GM23248 (cell line): Measurements from ENCODE around the gene TP53. TPM values are rescaled to one million over a fixed set of nuclear protein-coding genes. Genes with fewer than 3 reads are reported as not detected.

Source experiments
- DNase-seq: peaks from one replicate; pipeline ENCODE4 v3.0.0-alpha.2; 2015
- H2AFZ ChIP-seq: fragments of 200-600 bp; sonication (generic); 2 replicates; pipeline ENCODE4 v1.6.1; 2016; ENCODE audit warnings: antibody characterized with exemption
- H3F3A ChIP-seq: fragments of 200-600 bp; sonication (generic); 2 replicates; pipeline ENCODE4 v1.6.1; 2016; ENCODE audit warnings: mild to moderate bottlenecking, antibody characterized with exemption, mixed run types; ENCODE audit not compliant: insufficient read depth
- H3K27ac ChIP-seq: fragments of 200-600 bp; sonication (generic); 2 replicates; pipeline ENCODE4 v1.5.1; 2016; ENCODE audit warnings: mild to moderate bottlenecking
- H3K27me3 ChIP-seq: fragments of 200-600 bp; sonication (generic); replicated peaks from 2 replicates; pipeline ENCODE4 v1.6.1; 2016; ENCODE audit warnings: mild to moderate bottlenecking; ENCODE audit not compliant: insufficient read depth
- H3K36me3 ChIP-seq: fragments of 200-600 bp; sonication (generic); 2 replicates; pipeline ENCODE4 v1.6.1; 2016; ENCODE audit warnings: low read depth, mild to moderate bottlenecking
- H3K4me1 ChIP-seq: fragments of 200-600 bp; sonication (generic); 2 replicates; pipeline ENCODE4 v1.6.1; 2016; ENCODE audit warnings: mild to moderate bottlenecking; ENCODE audit not compliant: insufficient read depth
- H3K4me2 ChIP-seq: fragments of 200-600 bp; sonication (generic); one replicate; pipeline ENCODE4 v1.6.1; 2016; ENCODE audit warnings: mild to moderate bottlenecking; ENCODE audit not compliant: unreplicated experiment
- H3K4me3 ChIP-seq: fragments of 200-600 bp; sonication (generic); 2 replicates; pipeline ENCODE4 v1.5.1; 2016; ENCODE audit warnings: mild to moderate bottlenecking
- H3K79me2 ChIP-seq: fragments of 200-600 bp; sonication (generic); 2 replicates; pipeline ENCODE4 v1.6.1; 2016; ENCODE audit warnings: mild to moderate bottlenecking; ENCODE audit not compliant: insufficient read depth
- H3K9ac ChIP-seq: fragments of 200-600 bp; sonication (generic); 2 replicates; pipeline ENCODE4 v1.6.1; 2016; ENCODE audit warnings: mild to moderate bottlenecking
- H3K9me2 ChIP-seq: fragments of 200-600 bp; sonication (generic); 2 replicates; pipeline ENCODE4 v1.6.1; 2016; ENCODE audit warnings: mixed run types, mild to moderate bottlenecking, moderate library complexity; ENCODE audit not compliant: insufficient read depth
- H3K9me3 ChIP-seq: fragments of 200-600 bp; sonication (generic); one replicate; pipeline ENCODE4 v1.6.1; 2017; ENCODE audit warnings: low read depth
- H4K20me1 ChIP-seq: fragments of 200-600 bp; sonication (generic); 2 replicates; pipeline ENCODE4 v1.6.0; 2016; ENCODE audit not compliant: insufficient read depth
- EZH2 ChIP-seq: fragments of 200-600 bp; sonication (generic); IDR thresholded peaks from 2 replicates; pipeline ENCODE4 v1.6.1; 2018; ENCODE audit warnings: antibody characterized with exemption, mild to moderate bottlenecking; ENCODE audit not compliant: insufficient read depth, poor library complexity, severe bottlenecking
- EZH2phosphoT487 ChIP-seq: fragments of 200-600 bp; sonication (generic); IDR thresholded peaks from 2 replicates; pipeline ENCODE4 v1.6.1; 2018; ENCODE audit warnings: antibody characterized with exemption, moderate library complexity, mild to moderate bottlenecking, low read depth; ENCODE audit not compliant: insufficient read depth
- WGBS, 2 experiments: methylation state at CpG; one replicate each; pipeline ENCODE4 v1.1.6; 2015 to 2017; ENCODE audit warnings: low lambda C conversion rate in 2 of 2, low coverage in 1 of 2; ENCODE audit errors: missing lambda C conversion rate in 2 of 2; 5-methylcytosine and 5-hydroxymethylcytosine counted together
- in situ Hi-C: fragments of 300-500 bp; cut with MboI; formaldehyde crosslinking; loops from 2 replicates; pipeline ENCODE4 v1.15.0; 2020
- polyA plus RNA-seq: library from polyadenylated mRNA; unstranded; fragments of >200 nt; fragmentation: Nextera tagmentation; extraction: Ambion mirVana; gene quantifications from 2 replicates; pipeline ENCODE4 v1.2.1, GENCODE V29; 2016
- total RNA-seq: library from RNA; depleted of rRNA; stranded (reverse); fragments of >200 nt; shearing (Covaris generic); gene quantifications from 2 replicates; pipeline ENCODE4 v1.2.3, GENCODE V29; 2014

TP53 gene
- total and polyA plus RNA-seq, 2 experiments from 2014 or later: 26.2 to 29.8 TPM

DNA sequence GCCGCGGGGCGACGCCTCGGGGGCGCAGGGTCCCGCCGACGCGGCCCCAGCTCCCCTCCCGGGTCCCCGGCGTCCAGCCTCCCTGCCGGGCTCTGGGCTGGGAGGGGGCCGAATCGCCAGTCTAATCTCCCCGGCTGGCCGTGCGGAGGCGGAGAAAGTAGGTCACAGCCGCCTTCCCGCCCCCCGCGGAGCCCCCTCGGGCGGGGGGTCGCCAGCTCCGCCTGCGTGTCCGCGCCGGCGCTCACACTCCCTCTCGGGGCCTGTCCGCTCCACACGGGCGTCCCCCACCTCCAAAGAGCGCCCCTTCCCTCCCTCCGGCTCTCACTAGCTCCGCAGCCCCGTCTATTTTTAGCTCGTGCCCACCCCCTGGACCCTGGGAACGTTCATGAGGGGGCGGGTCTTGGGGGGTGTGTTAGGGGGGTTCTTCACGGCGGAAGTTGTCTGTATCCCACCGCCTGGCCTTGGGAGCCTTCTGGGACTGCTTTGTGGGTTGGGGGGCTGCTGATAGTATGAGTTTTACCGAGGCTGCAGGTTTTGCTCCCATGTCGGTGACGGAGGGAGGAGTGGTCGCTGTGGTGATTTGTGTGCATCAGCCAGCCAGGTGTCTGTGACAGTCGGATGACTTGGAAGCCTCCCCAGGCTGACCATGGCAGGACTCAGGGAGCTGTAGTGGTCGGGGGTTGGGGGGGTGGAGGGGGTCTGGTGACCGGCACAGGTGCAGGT is 35.5 kb downstream of the TP53 start:
- H3K4me2 ChIP-seq: peak overlapping the region; percentile 82
- WGBS, 2 experiments: 12 to 13% methylated on average over 26 to 29 of the region's 54 CpGs
- no peak; the same call in 1 of the 2 replicates for TF ChIP-seq EZH2phosphoT487
- no peak for TF ChIP-seq EZH2

DNA sequence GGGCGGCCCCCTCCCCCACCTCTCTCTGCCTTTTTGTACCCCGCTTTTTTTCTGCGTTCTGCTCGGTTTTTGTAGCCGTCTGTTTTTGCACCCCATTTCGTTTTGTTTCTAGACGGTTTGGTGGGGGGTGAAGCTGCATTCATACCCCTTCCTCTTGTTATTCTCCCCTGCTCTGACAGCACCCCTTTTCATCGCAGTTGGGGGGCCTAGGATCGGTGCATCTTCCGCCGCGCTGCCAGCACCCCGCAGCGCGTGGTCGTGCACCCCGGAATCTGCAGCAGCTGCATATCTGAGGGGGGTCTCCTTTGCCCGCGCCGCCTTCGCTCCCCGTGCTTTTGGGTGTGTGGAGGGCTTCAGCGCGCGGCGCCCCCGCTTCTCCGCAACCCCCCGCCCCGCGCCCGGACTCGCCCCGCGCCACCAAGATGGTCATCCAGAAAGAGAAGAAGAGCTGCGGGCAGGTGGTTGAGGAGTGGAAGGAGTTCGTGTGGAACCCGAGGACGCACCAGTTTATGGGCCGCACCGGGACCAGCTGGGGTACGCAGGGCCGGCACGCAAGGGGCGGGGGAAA is 36.1 kb downstream of the TP53 start:
- in situ Hi-C loops: no loop called here
- H3K27me3 ChIP-seq: peaks cover 42% of the 10 kb centered on the region
- peak overlapping the region; percentile 82 for H3K4me2 ChIP-seq
- H3K4me3 ChIP-seq: peak overlapping the region; percentile 61
- no peaks in the 10 kb centered on the region for H3K79me2 ChIP-seq
- peak; percentile 62; the same call in 1 of the 2 replicates for TF ChIP-seq EZH2phosphoT487
- TF ChIP-seq EZH2: peak; percentile 85
- no peak for DNase-seq
- H3K27ac ChIP-seq: no peak overlapping the region
- no peaks in the 10 kb centered on the region for H4K20me1 ChIP-seq
- 2 to 4% methylated on average over 29 to 44 of the region's 45 CpGs for WGBS, 2 experiments
- H3K9me2 ChIP-seq: no peaks in the 10 kb centered on the region
- no peaks in the 10 kb centered on the region; the same call in 1 of the 2 replicates for H3K4me1 ChIP-seq
- H3K9me3 ChIP-seq: no peaks in the 10 kb centered on the region
- no peak overlapping the region for H3K9ac ChIP-seq
- no peak overlapping the region for H2AFZ ChIP-seq
- H3K36me3 ChIP-seq: no peaks in the 10 kb centered on the region
- no peaks in the 10 kb centered on the region for H3F3A ChIP-seq

More for the DNA sequence above, 35.5 kb downstream of the TP53 start:
- in situ Hi-C loops: no loop called here
- Histone ChIP-seq H3K4me3 (no peak overlapping the region), H3K9me2 (no peaks in the 10 kb centered on the region), H3K79me2 (no peaks in the 10 kb centered on the region), H2AFZ (no peak overlapping the region), H3F3A (no peaks in the 10 kb centered on the region), H3K27ac (no peak overlapping the region), H3K27me3 (peaks cover 42% of the 10 kb centered on the region), H3K4me1 (no peaks in the 10 kb centered on the region; the same call in 1 of the 2 replicates), H3K9ac (no peak overlapping the region), H4K20me1 (no peaks in the 10 kb centered on the region), H3K9me3 (no peaks in the 10 kb centered on the region), H3K36me3 (no peaks in the 10 kb centered on the region)
- no peak for DNase-seq

DNA sequence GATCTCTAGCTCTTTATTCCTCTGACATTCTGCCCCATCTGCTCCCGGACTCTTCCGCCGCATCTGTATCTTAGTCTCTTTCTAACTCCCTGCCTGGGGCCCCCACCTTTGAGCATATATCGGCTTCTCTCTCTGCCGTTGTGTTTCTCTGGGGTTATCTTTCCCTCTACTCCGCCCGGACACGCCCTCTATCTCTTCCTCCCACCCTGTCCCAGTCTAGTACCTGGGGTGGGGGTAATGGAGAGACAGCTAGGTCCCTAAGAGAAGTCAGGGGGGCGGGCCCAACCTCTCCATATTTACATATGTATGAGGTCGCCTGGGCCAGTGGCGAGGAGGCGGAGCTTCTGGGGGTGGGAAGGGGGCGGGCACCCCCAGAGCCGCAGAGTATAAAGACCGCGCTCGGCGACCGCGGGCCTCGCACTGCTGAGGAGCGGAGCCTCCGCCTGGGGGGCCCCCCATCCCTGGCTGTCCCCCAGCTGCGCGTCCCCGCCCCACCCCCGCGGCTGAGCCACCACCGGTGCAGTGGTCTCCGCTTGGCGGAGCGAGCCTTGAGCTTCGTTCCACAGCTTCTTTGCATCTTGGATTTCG is 36.7 kb downstream of the TP53 start, which contains the start of gene ATP1B2:
ATP1B2 (plus strand) TSS at position 418 of the 588 bp plus-strand sequence. CDS start 593 bp downstream, outside the sequence.
- peaks cover 42% of the 10 kb centered on the region for H3K27me3 ChIP-seq
- no peaks in the 10 kb centered on the region for H3K9me3 ChIP-seq
- no peaks in the 10 kb centered on the region for H3K79me2 ChIP-seq

DNA sequence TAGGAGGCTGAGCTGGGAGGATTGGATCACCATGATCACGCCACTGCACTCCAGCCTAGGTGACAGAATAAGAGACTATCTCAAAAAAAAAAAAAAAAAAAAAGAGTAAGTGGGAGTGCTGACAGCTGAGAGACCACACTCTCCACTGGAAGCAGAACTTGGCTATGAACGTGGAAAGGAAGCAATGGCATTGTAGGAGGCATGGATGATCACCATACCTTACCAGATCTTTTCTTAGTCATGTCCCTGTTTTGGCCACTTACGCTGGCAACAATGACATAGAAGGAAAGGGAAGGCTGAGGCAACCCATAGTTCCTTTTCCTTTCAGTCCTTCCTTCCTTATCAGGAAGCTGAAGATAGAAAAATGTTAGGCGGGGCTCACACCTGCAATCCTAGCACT is 40.3 kb downstream of the TP53 start:
- Histone ChIP-seq H4K20me1 (no peaks in the 10 kb centered on the region), H3K79me2 (no peaks in the 10 kb centered on the region), H3K36me3 (no peaks in the 10 kb centered on the region), H3K4me2 (no peak overlapping the region), H2AFZ (no peak overlapping the region), H3K4me1 (no peaks in the 10 kb centered on the region; the same call in 1 of the 2 replicates), H3F3A (no peaks in the 10 kb centered on the region), H3K9me2 (no peaks in the 10 kb centered on the region), H3K27me3 (peaks cover 21% of the 10 kb centered on the region), H3K9ac (no peak overlapping the region), H3K4me3 (no peak overlapping the region), H3K9me3 (no peaks in the 10 kb centered on the region), H3K27ac (no peak overlapping the region)
- WGBS, 2 experiments: 52 to 70% methylated on average over 4 of the region's 4 CpGs
- in situ Hi-C loops: no loop called here
- TF ChIP-seq EZH2 (no peak), EZH2phosphoT487 (no peak)
- DNase-seq: no peak

More for the DNA sequence above, 36.7 kb downstream of the TP53 start, which contains the start of gene ATP1B2:
- Histone ChIP-seq H4K20me1 (no peaks in the 10 kb centered on the region), H3K4me3 (peak within 1 kb of the TSS; percentile 61), H3K9me2 (no peaks in the 10 kb centered on the region), H2AFZ (peak within 1 kb of the TSS; percentile 58; the same call in 1 of the 2 replicates), H3K4me2 (peak within 1 kb of the TSS; percentile 82), H3K4me1 (no peaks in the 10 kb centered on the region; the same call in 1 of the 2 replicates), H3K9ac (no peak within 1 kb of the TSS), H3K36me3 (no peaks in the 10 kb centered on the region), H3K27ac (no peak within 1 kb of the TSS), H3F3A (no peaks in the 10 kb centered on the region)
- WGBS, 2 experiments: 5 to 8% methylated on average over 15 to 25 of the region's 34 CpGs
- TF ChIP-seq EZH2phosphoT487: no peak
- TF ChIP-seq EZH2: no peak
- in situ Hi-C loops: no loop called here
- DNase-seq: peak; percentile 46
